Measurements from ENCODE around the gene EPG5. TPM values are rescaled to one million over a fixed set of nuclear protein-coding genes. Genes with fewer than 3 reads are reported as not detected.
"Not testable (repeated sequence)": the region's sequence is repeated elsewhere in the genome, so short reads cannot be mapped to it uniquely, and the experiment has no call there.

EPG5 gene
- total RNA-seq, 1 experiment from 2014 or later: 16.7 TPM

- Histone ChIP-seq H3K27ac (ENCODE audit: low read depth, low read length, poor library complexity, severe bottlenecking) (no peak overlapping the region), H3K36me3 (ENCODE audit: insufficient read depth, low read length, poor library complexity, severe bottlenecking) (no peaks in the 10 kb centered on the region), H3K27me3 (replicated peaks; ENCODE audit: insufficient read depth, low read depth, low read length, poor library complexity) (no peaks in the 10 kb centered on the region), H3K9me3 (ENCODE audit: low read depth, low read length, poor library complexity, severe bottlenecking) (no peaks in the 10 kb centered on the region), H3K4me1 (ENCODE audit: insufficient read depth, low read length, poor library complexity, severe bottlenecking) (no peaks in the 10 kb centered on the region), H3K4me3 (ENCODE audit: low read depth, low read length, poor library complexity, severe bottlenecking) (no peak overlapping the region)
- no peak for DNase-seq (ENCODE audit: low spot score)
- ChIA-PET POLR2A (ENCODE audit: low non-redundant PET) (no interaction called here), CTCF (no interaction called here)
- TF ChIP-seq EZH2 (IDR thresholded peaks at IDR 0.05; ENCODE audit: borderline replicate concordance, low read depth, low read length, poor library complexity, severe bottlenecking): no peak
- TF ChIP-seq, protein P1, sequence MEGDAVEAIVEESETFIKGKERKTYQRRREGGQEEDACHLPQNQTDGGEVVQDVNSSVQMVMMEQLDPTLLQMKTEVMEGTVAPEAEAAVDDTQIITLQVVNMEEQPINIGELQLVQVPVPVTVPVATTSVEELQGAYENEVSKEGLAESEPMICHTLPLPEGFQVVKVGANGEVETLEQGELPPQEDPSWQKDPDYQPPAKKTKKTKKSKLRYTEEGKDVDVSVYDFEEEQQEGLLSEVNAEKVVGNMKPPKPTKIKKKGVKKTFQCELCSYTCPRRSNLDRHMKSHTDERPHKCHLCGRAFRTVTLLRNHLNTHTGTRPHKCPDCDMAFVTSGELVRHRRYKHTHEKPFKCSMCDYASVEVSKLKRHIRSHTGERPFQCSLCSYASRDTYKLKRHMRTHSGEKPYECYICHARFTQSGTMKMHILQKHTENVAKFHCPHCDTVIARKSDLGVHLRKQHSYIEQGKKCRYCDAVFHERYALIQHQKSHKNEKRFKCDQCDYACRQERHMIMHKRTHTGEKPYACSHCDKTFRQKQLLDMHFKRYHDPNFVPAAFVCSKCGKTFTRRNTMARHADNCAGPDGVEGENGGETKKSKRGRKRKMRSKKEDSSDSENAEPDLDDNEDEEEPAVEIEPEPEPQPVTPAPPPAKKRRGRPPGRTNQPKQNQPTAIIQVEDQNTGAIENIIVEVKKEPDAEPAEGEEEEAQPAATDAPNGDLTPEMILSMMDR (conservative IDR thresholded peaks at IDR 0.05; ENCODE audit: low read depth, low read length): no peak
- BruUV-seq (replicated peaks): no TSS peak
- intact Hi-C loops (cut with micrococcal nuclease; ENCODE audit: unreplicated experiment): no loop called here
Measured at GRCh38 chr18:45962461-45962860, 4.7 kb downstream of the EPG5 start.

- DNase-seq (ENCODE audit: low spot score); H3K36me3 ChIP-seq (ENCODE audit: insufficient read depth, low read length, poor library complexity, severe bottlenecking); H3K4me3 ChIP-seq (ENCODE audit: low read depth, low read length, poor library complexity, severe bottlenecking); BruUV-seq (replicated peaks); H3K9me3 ChIP-seq (ENCODE audit: low read depth, low read length, poor library complexity, severe bottlenecking); intact Hi-C loops (cut with micrococcal nuclease; ENCODE audit: unreplicated experiment); POLR2A ChIA-PET (ENCODE audit: low non-redundant PET); H3K27me3 ChIP-seq (replicated peaks; ENCODE audit: insufficient read depth, low read depth, low read length, poor library complexity); H3K4me1 ChIP-seq (ENCODE audit: insufficient read depth, low read length, poor library complexity, severe bottlenecking); H3K27ac ChIP-seq (ENCODE audit: low read depth, low read length, poor library complexity, severe bottlenecking); CTCF ChIA-PET: not testable (repeated sequence)
Measured at GRCh38 chr18:45959484-45959883, 7.6 kb downstream of the EPG5 start.

GRCh38 chr18:45958730-45959129, 8.4 kb downstream of the EPG5 start:
- H3K27ac ChIP-seq (ENCODE audit: low read depth, low read length, poor library complexity, severe bottlenecking): no peak overlapping the region
- H3K4me1 ChIP-seq (ENCODE audit: insufficient read depth, low read length, poor library complexity, severe bottlenecking): no peaks in the 10 kb centered on the region
- H3K4me3 ChIP-seq (ENCODE audit: low read depth, low read length, poor library complexity, severe bottlenecking): no peak overlapping the region
- POLR2A ChIA-PET (ENCODE audit: low non-redundant PET): no interaction called here
- no peaks in the 10 kb centered on the region for H3K27me3 ChIP-seq (replicated peaks; ENCODE audit: insufficient read depth, low read depth, low read length, poor library complexity)
- intact Hi-C loops (cut with micrococcal nuclease; ENCODE audit: unreplicated experiment): no loop called here
- peaks cover 10% of the 10 kb centered on the region for H3K36me3 ChIP-seq (ENCODE audit: insufficient read depth, low read length, poor library complexity, severe bottlenecking)
- BruUV-seq (replicated peaks): no TSS peak
- no peaks in the 10 kb centered on the region for H3K9me3 ChIP-seq (ENCODE audit: low read depth, low read length, poor library complexity, severe bottlenecking)
- DNase-seq (ENCODE audit: low spot score): no peak
- TF ChIP-seq EZH2 (IDR thresholded peaks at IDR 0.05; ENCODE audit: borderline replicate concordance, low read depth, low read length, poor library complexity, severe bottlenecking): no peak
- TF ChIP-seq, protein P1 (conservative IDR thresholded peaks at IDR 0.05; ENCODE audit: low read depth, low read length): no peak
- CTCF ChIA-PET: no interaction called here

DNA sequence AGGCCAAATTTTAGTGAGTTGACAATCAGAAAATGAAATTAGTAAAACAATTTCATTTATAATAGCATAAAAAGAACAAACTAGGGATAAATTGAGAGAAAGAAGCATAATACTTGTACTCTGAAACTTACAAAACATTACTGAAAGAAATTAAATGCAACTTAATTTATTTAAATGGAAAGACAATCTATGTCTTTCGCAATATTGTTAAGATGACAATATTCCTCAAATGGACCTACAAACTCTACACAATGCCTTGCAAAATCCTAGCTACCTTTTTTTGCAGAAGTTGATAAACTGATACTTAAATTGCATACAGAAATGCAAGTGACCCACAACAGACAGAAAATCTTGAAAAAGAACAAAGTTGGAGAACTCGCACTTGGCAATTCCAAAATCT, 9.1 kb downstream of the EPG5 start:
- no peak overlapping the region for H3K4me3 ChIP-seq (ENCODE audit: low read depth, low read length, poor library complexity, severe bottlenecking)
- BruUV-seq (replicated peaks): no TSS peak
- CTCF ChIA-PET: no interaction called here

More for the DNA sequence above, 9.1 kb downstream of the EPG5 start:
- no peaks in the 10 kb centered on the region for H3K27me3 ChIP-seq (replicated peaks; ENCODE audit: insufficient read depth, low read depth, low read length, poor library complexity)
- no peaks in the 10 kb centered on the region for H3K9me3 ChIP-seq (ENCODE audit: low read depth, low read length, poor library complexity, severe bottlenecking)
- H3K4me1 ChIP-seq (ENCODE audit: insufficient read depth, low read length, poor library complexity, severe bottlenecking): no peaks in the 10 kb centered on the region
- H3K27ac ChIP-seq (ENCODE audit: low read depth, low read length, poor library complexity, severe bottlenecking): no peak overlapping the region
- DNase-seq (ENCODE audit: low spot score): no peak
- TF ChIP-seq, protein P1 (conservative IDR thresholded peaks at IDR 0.05; ENCODE audit: low read depth, low read length): no peak
- no peak for TF ChIP-seq EZH2 (IDR thresholded peaks at IDR 0.05; ENCODE audit: borderline replicate concordance, low read depth, low read length, poor library complexity, severe bottlenecking)
- intact Hi-C loops (cut with micrococcal nuclease; ENCODE audit: unreplicated experiment): no loop called here
- POLR2A ChIA-PET (ENCODE audit: low non-redundant PET): no interaction called here
- peaks cover 14% of the 10 kb centered on the region for H3K36me3 ChIP-seq (ENCODE audit: insufficient read depth, low read length, poor library complexity, severe bottlenecking)
